Endodermal cell (in vitro differentiated cells): ENCODE data around the gene IPPK. TPM values are rescaled to one million over a fixed set of nuclear protein-coding genes. Genes with fewer than 3 reads are reported as not detected.

ENCODE experiments used
- DNase-seq: peaks from one replicate; pipeline ENCODE4 v3.0.0-alpha.2; 2017
- H3K27ac ChIP-seq: 2 replicates; pipeline ENCODE4 v1.5.1; 2013; ENCODE audit warnings: mild to moderate bottlenecking, low read depth, low read length, moderate library complexity
- H3K27me3 ChIP-seq: 2 replicates; pipeline ENCODE4 v1.6.1; 2013; ENCODE audit warnings: mild to moderate bottlenecking, low read length, moderate library complexity; ENCODE audit not compliant: insufficient read depth, control insufficient read depth, poor library complexity, severe bottlenecking
- H3K36me3 ChIP-seq: 2 replicates; pipeline ENCODE4 v1.7.0; 2013; ENCODE audit warnings: mild to moderate bottlenecking, low read length, moderate library complexity; ENCODE audit not compliant: control insufficient read depth, insufficient read depth
- H3K4me1 ChIP-seq: one replicate; pipeline ENCODE4 v1.7.0; 2013; ENCODE audit warnings: low read length; ENCODE audit not compliant: control insufficient read depth, insufficient read depth
- H3K4me3 ChIP-seq: 2 replicates; pipeline ENCODE4 v1.5.1; 2013; ENCODE audit warnings: mild to moderate bottlenecking, low read length, moderate library complexity
- H3K9ac ChIP-seq: 2 replicates; pipeline ENCODE4 v1.6.1; 2013; ENCODE audit warnings: mild to moderate bottlenecking, low read length, moderate library complexity; ENCODE audit not compliant: poor library complexity, severe bottlenecking; ENCODE audit errors: extremely low read depth
- H3K9me3 ChIP-seq: 2 replicates; pipeline ENCODE4 v1.6.1; 2013; ENCODE audit warnings: mild to moderate bottlenecking, low read length, moderate library complexity; ENCODE audit not compliant: control insufficient read depth
- H3K27ac Mint-ChIP-seq: 2 replicates; pipeline ENCODE4 v1.8.0; 2020; ENCODE audit warnings: mixed read lengths
- H3K27me3 Mint-ChIP-seq: 2 replicates; pipeline ENCODE4 v1.8.0; 2021; ENCODE audit warnings: mild to moderate bottlenecking, mixed read lengths; ENCODE audit not compliant: insufficient read depth
- H3K36me3 Mint-ChIP-seq: 2 replicates; pipeline ENCODE4 v1.8.0; 2020; ENCODE audit warnings: low read depth, mixed read lengths
- H3K4me1 Mint-ChIP-seq: 2 replicates; pipeline ENCODE4 v1.8.0; 2020; ENCODE audit warnings: mixed read lengths
- H3K4me3 Mint-ChIP-seq: 2 replicates; pipeline ENCODE4 v1.8.0; 2020; ENCODE audit warnings: mild to moderate bottlenecking, moderate library complexity, mixed read lengths
- H3K9me3 Mint-ChIP-seq: 2 replicates; pipeline ENCODE4 v1.8.0; 2020; ENCODE audit warnings: mild to moderate bottlenecking, mixed read lengths
- CTCF ChIP-seq: fragments of 200-600 bp; sonication (generic); conservative IDR thresholded peaks from 2 replicates; pipeline ENCODE4 v1.5.0; 2021; ENCODE audit warnings: antibody characterized with exemption, mild to moderate bottlenecking
- WGBS, 2 experiments: methylation state at CpG; one replicate each; pipeline versions ENCODE4 v1.1.5 to v1.1.7; 2013; ENCODE audit warnings: missing lambda C conversion rate in 2 of 2, mixed read lengths in 1 of 2; ENCODE audit not compliant: insufficient coverage in 1 of 2, insufficient read length in 1 of 2; 5-methylcytosine and 5-hydroxymethylcytosine counted together
- total RNA-seq, 2 donors: library from RNA; stranded (reverse); fragmentation: NEBNext Ultra II Directional in 1 of 2; extraction: Animal tissue kit (Norgen Biotek cat#: 25700) in 1 of 2; gene quantifications; 2 replicates in 1 of 2; 3 replicates in 1 of 2; pipeline ENCODE4 v1.2.1, GENCODE V29; 2021

IPPK gene
- total RNA-seq, 2 donors from 2014 or later: 9.3 TPM

GRCh38 chr9:92658176-92658575, 11.8 kb downstream of the IPPK start:
- no peak overlapping the region for H3K4me3 Mint-ChIP-seq
- Histone ChIP-seq H3K27me3 (no peaks in the 10 kb centered on the region), H3K9ac (no peak overlapping the region), H3K36me3 (peaks cover 8% of the 10 kb centered on the region), H3K4me1 (no peaks in the 10 kb centered on the region), H3K4me3 (no peak overlapping the region), H3K9me3 (no peaks in the 10 kb centered on the region), H3K27ac (no peak overlapping the region)
- DNase-seq: no peak
- H3K27ac Mint-ChIP-seq: no peak overlapping the region
- H3K4me1 Mint-ChIP-seq: peaks cover 7% of the 10 kb centered on the region
- no peaks in the 10 kb centered on the region for H3K9me3 Mint-ChIP-seq
- peaks cover 19% of the 10 kb centered on the region for H3K36me3 Mint-ChIP-seq
- TF ChIP-seq CTCF: no peak
- WGBS, 2 experiments: 89 to 100% methylated on average over 5 to 7 of the region's 7 CpGs
- H3K27me3 Mint-ChIP-seq: no peaks in the 10 kb centered on the region

- peak; percentile 62 for DNase-seq
- peaks cover 24% of the 10 kb centered on the region for H3K36me3 Mint-ChIP-seq
- WGBS, 2 experiments: 92 to 94% methylated on average over 9 to 17 of the region's 17 CpGs
Measured at GRCh38 chr9:92657296-92658094, 12.4 kb downstream of the IPPK start.

GRCh38 chr9:92656537-92656925, 13.4 kb downstream of the IPPK start:
- no peaks in the 10 kb centered on the region for H3K27me3 ChIP-seq
- no peak for DNase-seq
- H3K9me3 ChIP-seq: no peaks in the 10 kb centered on the region
- H3K27me3 Mint-ChIP-seq: no peaks in the 10 kb centered on the region
- no peak overlapping the region for H3K4me3 Mint-ChIP-seq
- no peak overlapping the region for H3K9ac ChIP-seq
- H3K4me3 ChIP-seq: no peak overlapping the region
- peaks cover 11% of the 10 kb centered on the region for H3K36me3 ChIP-seq
- no peaks in the 10 kb centered on the region for H3K4me1 ChIP-seq
- H3K9me3 Mint-ChIP-seq: no peaks in the 10 kb centered on the region
- H3K27ac Mint-ChIP-seq: no peak overlapping the region
- H3K4me1 Mint-ChIP-seq: peaks cover 7% of the 10 kb centered on the region
- 95 to 98% methylated on average over 6 to 11 of the region's 11 CpGs for WGBS, 2 experiments
- H3K27ac ChIP-seq: no peak overlapping the region
- TF ChIP-seq CTCF: no peak
- peaks cover 24% of the 10 kb centered on the region for H3K36me3 Mint-ChIP-seq

More at GRCh38 chr9:92657296-92658094, 12.4 kb downstream of the IPPK start:
- Histone ChIP-seq H3K27ac (no peak overlapping the region), H3K9me3 (no peaks in the 10 kb centered on the region), H3K27me3 (no peaks in the 10 kb centered on the region), H3K4me1 (no peaks in the 10 kb centered on the region), H3K36me3 (peaks cover 11% of the 10 kb centered on the region), H3K9ac (no peak overlapping the region), H3K4me3 (no peak overlapping the region)
- Mint-ChIP-seq H3K4me1 (peaks cover 7% of the 10 kb centered on the region), H3K27me3 (no peaks in the 10 kb centered on the region), H3K9me3 (no peaks in the 10 kb centered on the region), H3K27ac (peak overlapping the region; percentile 75), H3K4me3 (no peak overlapping the region)
- TF ChIP-seq CTCF: peak; percentile 40
